ENCODE results near the gene RTF1. TPM values are rescaled to one million over a fixed set of nuclear protein-coding genes. Genes with fewer than 3 reads are reported as not detected.

Gene RTF1
- polyA plus RNA-seq, 1 of the 3 experiments (the other 2 are of a cell fraction), result 27.8 TPM

DNA sequence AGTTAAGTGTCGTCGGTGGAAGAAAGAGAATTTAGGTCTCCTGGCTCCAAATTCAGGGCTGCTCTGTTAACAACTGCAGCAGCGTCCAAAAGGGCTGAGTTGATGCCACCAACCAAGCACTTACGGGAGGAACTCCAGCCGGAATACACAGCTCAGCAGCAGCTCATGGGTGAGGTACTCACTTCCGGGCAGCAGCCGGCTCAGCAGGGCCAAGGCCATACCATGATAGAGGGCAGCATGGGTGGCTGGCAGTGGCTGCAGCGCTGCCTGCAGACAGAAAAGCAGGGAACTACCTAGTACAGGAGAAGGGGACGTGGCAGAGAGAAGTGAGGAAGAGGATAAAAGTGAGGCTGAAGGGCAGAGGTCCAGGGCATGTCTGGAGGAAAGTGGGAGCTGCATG is 104.7 kb downstream of the RTF1 start:
- no peaks in the 10 kb centered on the region for H4K20me1 ChIP-seq (ENCODE audit: insufficient read depth)

GRCh38 chr15:41523097-41523496 is 106.2 kb downstream of the RTF1 start:
- WGBS (ENCODE audit: low lambda C conversion rate), result no CpG with 5 or more reads among the region's 5 CpGs
- H3K9me2 ChIP-seq, result no peaks in the 10 kb centered on the region
- no peak for DNase-seq

More for the DNA sequence above, 104.7 kb downstream of the RTF1 start:
- ChIA-PET CTCF (no interaction called here), POLR2A (interaction anchor here (1.5 kb wide), 1 partner anchor 13 kb away, joined by 3 read pairs; no protein-coding TSS in a partner anchor)
- Histone ChIP-seq H3F3A (replicated peaks; ENCODE audit: insufficient read depth) (no peaks in the 10 kb centered on the region), H3K27me3 (ENCODE audit: insufficient read depth) (no peaks in the 10 kb centered on the region), H3K79me2 (ENCODE audit: insufficient read depth) (no peaks in the 10 kb centered on the region), H3K4me1 (ENCODE audit: control insufficient read depth in 1 of 2, insufficient read depth in 2 of 2, low read depth in 1 of 2, low read length in 1 of 2) (no peaks in the 10 kb centered on the region), H3K27ac (ENCODE audit: low read depth in 2 of 2, low read length in 1 of 2) (no peak overlapping the region), H3K9me2 (no peaks in the 10 kb centered on the region), H3K9me3 (no peaks in the 10 kb centered on the region), H3K36me3 (replicated peaks in 1 of 2; ENCODE audit: control insufficient read depth in 1 of 2, insufficient read depth in 2 of 2, low read length in 1 of 2) (peaks cover 7 to 11% of the 10 kb centered on the region in 2 experiments), H2AFZ (ENCODE audit: low read depth) (no peak overlapping the region), H3K4me3 (ENCODE audit: low read depth in 2 of 2, low read length in 1 of 2) (no peak overlapping the region), H3K9ac (no peak overlapping the region), H3K4me2 (no peak overlapping the region)
- no peak for DNase-seq
- TF ChIP-seq EP300 (IDR thresholded peaks at IDR 0.05; ENCODE audit: borderline replicate concordance in 1 of 2, low read depth in 1 of 2, low read length in 1 of 2), result no peak
- no peak for TF ChIP-seq RCOR1 (IDR thresholded peaks at IDR 0.05; ENCODE audit: low read length)
- WGBS (ENCODE audit: low lambda C conversion rate), result 91% methylated on average over 9 of the region's 9 CpGs

More at GRCh38 chr15:41523097-41523496, 106.2 kb downstream of the RTF1 start:
- Histone ChIP-seq H3K27ac (ENCODE audit: low read depth in 2 of 2, low read length in 1 of 2) (no peak overlapping the region), H4K20me1 (ENCODE audit: insufficient read depth) (no peaks in the 10 kb centered on the region), H3K9ac (no peak overlapping the region), H3K9me3 (no peaks in the 10 kb centered on the region), H3K36me3 (replicated peaks in 1 of 2; ENCODE audit: control insufficient read depth in 1 of 2, insufficient read depth in 2 of 2, low read length in 1 of 2) (peaks cover 7 to 19% of the 10 kb centered on the region in 2 experiments), H3K4me2 (no peak overlapping the region), H3K4me3 (ENCODE audit: low read depth in 2 of 2, low read length in 1 of 2) (no peak overlapping the region), H3K79me2 (ENCODE audit: insufficient read depth) (no peaks in the 10 kb centered on the region), H2AFZ (ENCODE audit: low read depth) (no peak overlapping the region), H3F3A (replicated peaks; ENCODE audit: insufficient read depth) (no peaks in the 10 kb centered on the region), H3K27me3 (ENCODE audit: insufficient read depth) (no peaks in the 10 kb centered on the region), H3K4me1 (ENCODE audit: control insufficient read depth in 1 of 2, insufficient read depth in 2 of 2, low read depth in 1 of 2, low read length in 1 of 2) (peaks cover 0 to 2% of the 10 kb centered on the region in 2 experiments; a peak in 1 of 4 replicates)
- ChIA-PET CTCF (no interaction called here), POLR2A (no interaction called here)
- TF ChIP-seq RXRA (IDR thresholded peaks at IDR 0.05; ENCODE audit: borderline replicate concordance, low read depth), result no peak
- TF ChIP-seq FOSL2 (IDR thresholded peaks at IDR 0.05; ENCODE audit: borderline replicate concordance, low read depth), result no peak
- no peak for TF ChIP-seq RCOR1 (IDR thresholded peaks at IDR 0.05; ENCODE audit: low read length)
- TF ChIP-seq GATA2 (CRISPR knock-in tag; IDR thresholded peaks at IDR 0.05), result no peak
- TF ChIP-seq YY1 (IDR thresholded peaks at IDR 0.05; ENCODE audit: low read depth), result no peak
- TF ChIP-seq, protein P1, sequence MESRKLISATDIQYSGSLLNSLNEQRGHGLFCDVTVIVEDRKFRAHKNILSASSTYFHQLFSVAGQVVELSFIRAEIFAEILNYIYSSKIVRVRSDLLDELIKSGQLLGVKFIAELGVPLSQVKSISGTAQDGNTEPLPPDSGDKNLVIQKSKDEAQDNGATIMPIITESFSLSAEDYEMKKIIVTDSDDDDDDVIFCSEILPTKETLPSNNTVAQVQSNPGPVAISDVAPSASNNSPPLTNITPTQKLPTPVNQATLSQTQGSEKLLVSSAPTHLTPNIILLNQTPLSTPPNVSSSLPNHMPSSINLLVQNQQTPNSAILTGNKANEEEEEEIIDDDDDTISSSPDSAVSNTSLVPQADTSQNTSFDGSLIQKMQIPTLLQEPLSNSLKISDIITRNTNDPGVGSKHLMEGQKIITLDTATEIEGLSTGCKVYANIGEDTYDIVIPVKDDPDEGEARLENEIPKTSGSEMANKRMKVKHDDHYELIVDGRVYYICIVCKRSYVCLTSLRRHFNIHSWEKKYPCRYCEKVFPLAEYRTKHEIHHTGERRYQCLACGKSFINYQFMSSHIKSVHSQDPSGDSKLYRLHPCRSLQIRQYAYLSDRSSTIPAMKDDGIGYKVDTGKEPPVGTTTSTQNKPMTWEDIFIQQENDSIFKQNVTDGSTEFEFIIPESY (IDR thresholded peaks at IDR 0.05; ENCODE audit: borderline replicate concordance, low read depth), result no peak
- TF ChIP-seq SIN3A (IDR thresholded peaks at IDR 0.05; ENCODE audit: borderline replicate concordance, low read depth, low read length), result no peak
- no peak for TF ChIP-seq POLR2AphosphoS5 (IDR thresholded peaks at IDR 0.05; ENCODE audit: low read depth, low read length)
- no peak for TF ChIP-seq RAD21 (IDR thresholded peaks at IDR 0.05; ENCODE audit: low read length)
- no peak for TF ChIP-seq ELF1 (IDR thresholded peaks at IDR 0.05)
- no peak for TF ChIP-seq JUND (IDR thresholded peaks at IDR 0.05)
- TF ChIP-seq NRF1 (IDR thresholded peaks at IDR 0.05; ENCODE audit: low read depth, low read length), result no peak
- TF ChIP-seq, protein P2, sequence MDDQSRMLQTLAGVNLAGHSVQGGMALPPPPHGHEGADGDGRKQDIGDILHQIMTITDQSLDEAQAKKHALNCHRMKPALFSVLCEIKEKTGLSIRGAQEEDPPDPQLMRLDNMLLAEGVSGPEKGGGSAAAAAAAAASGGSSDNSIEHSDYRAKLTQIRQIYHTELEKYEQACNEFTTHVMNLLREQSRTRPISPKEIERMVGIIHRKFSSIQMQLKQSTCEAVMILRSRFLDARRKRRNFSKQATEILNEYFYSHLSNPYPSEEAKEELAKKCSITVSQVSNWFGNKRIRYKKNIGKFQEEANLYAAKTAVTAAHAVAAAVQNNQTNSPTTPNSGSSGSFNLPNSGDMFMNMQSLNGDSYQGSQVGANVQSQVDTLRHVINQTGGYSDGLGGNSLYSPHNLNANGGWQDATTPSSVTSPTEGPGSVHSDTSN (IDR thresholded peaks at IDR 0.05), result no peak
